Fibroblast of lung (primary cell): ENCODE data around the gene STXBP5L.

ENCODE experiments used
- EZH2 ChIP-seq: IDR thresholded peaks from 2 replicates; pipeline ENCODE4 v1.5.1; 2012; ENCODE audit warnings: low read length, control low read depth, mild to moderate bottlenecking; ENCODE audit errors: missing control alignments
- TF ChIP-seq, protein P1 (sequence below), 2 donors: IDR thresholded peaks in 1 of 2; conservative IDR thresholded peaks in 1 of 2; 1 replicate in 1 of 2; 2 replicates in 1 of 2; pipeline ENCODE4 v1.5.1; 2011 to 2012; ENCODE audit warnings: low read length in 2 of 2, control low read depth in 1 of 2, inconsistent platforms in 1 of 2, low read depth in 1 of 2, mild to moderate bottlenecking in 1 of 2

DNA sequence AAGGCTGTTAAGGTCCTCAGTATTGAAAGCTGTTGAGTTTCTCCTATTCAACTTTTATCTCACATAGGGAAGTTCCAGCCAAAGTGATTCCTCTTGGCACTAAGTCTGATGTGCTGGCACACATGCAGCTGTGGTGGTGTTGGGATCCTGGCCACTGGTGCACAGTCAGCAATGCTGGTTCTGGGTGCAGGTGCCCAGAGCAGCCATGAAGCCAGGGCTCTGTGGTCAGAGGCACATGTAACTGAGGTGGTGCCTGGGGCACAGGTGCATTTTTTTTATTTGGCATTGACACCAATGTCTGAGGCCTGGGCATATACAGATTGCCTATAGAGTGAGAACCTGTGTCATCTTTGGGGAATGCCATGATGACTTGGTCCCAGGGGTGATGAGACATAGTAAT, 366.4 kb downstream of the STXBP5L start:
- TF ChIP-seq, protein P1, sequence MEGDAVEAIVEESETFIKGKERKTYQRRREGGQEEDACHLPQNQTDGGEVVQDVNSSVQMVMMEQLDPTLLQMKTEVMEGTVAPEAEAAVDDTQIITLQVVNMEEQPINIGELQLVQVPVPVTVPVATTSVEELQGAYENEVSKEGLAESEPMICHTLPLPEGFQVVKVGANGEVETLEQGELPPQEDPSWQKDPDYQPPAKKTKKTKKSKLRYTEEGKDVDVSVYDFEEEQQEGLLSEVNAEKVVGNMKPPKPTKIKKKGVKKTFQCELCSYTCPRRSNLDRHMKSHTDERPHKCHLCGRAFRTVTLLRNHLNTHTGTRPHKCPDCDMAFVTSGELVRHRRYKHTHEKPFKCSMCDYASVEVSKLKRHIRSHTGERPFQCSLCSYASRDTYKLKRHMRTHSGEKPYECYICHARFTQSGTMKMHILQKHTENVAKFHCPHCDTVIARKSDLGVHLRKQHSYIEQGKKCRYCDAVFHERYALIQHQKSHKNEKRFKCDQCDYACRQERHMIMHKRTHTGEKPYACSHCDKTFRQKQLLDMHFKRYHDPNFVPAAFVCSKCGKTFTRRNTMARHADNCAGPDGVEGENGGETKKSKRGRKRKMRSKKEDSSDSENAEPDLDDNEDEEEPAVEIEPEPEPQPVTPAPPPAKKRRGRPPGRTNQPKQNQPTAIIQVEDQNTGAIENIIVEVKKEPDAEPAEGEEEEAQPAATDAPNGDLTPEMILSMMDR (conservative IDR thresholded peaks at IDR 0.05 in 1 of 2, IDR thresholded peaks at IDR 0.05 in 1 of 2; ENCODE audit: low read depth in 1 of 2, low read length in 2 of 2), result no peak
- TF ChIP-seq EZH2, result no peak
